ENCODE measurements around the gene TMSB15B. TPM values are rescaled to one million over a fixed set of nuclear protein-coding genes. Genes with fewer than 3 reads are reported as not detected.

TMSB15B gene
- polyA plus RNA-seq, 1 of the 3 experiments (the other 2 are of a cell fraction): 13.1 TPM

DNA sequence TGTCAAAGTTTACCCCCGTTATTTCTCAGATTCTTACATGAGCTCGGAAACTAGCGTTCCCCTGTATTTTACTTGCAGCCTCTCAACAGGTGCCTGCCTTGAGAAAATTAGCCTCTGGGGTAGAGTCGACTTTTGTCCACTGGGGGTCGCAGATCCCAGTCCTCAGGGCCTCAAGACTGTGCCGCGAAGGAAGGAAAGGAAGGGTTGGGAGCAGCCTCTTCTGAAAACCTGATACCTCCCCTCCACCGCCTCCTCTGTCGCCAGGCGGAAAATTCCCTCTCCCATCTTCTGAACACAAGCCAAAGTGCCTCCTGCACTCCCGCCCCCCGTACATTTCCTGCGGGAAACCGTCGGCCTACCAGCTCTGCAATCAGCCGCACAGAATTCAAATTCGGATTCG lies 44.4 kb upstream of the TMSB15B start:
- Histone ChIP-seq H3K36me3 (replicated peaks in 1 of 2; ENCODE audit: control insufficient read depth in 1 of 2, insufficient read depth in 2 of 2, low read length in 1 of 2) (no peaks in the 10 kb centered on the region), H3K79me2 (ENCODE audit: insufficient read depth) (no peaks in the 10 kb centered on the region), H3K27me3 (ENCODE audit: insufficient read depth) (no peaks in the 10 kb centered on the region), H3K27ac (ENCODE audit: low read depth in 2 of 2, low read length in 1 of 2) (peak overlapping the region; percentile 72 to 83), H3K9me3 (no peaks in the 10 kb centered on the region), H4K20me1 (ENCODE audit: insufficient read depth) (no peaks in the 10 kb centered on the region), H3F3A (replicated peaks; ENCODE audit: insufficient read depth) (peaks cover 2% of the 10 kb centered on the region), H2AFZ (ENCODE audit: low read depth) (peak overlapping the region; percentile 59; the same call in 1 of the 2 replicates), H3K9me2 (no peaks in the 10 kb centered on the region), H3K4me2 (peak overlapping the region; percentile 95), H3K4me1 (ENCODE audit: control insufficient read depth in 1 of 2, insufficient read depth in 2 of 2, low read depth in 1 of 2, low read length in 1 of 2) (peaks cover 0 to 7% of the 10 kb centered on the region in 2 experiments; a peak in 1 of 4 replicates), H3K9ac (peak overlapping the region; percentile 76; the same call in 1 of the 2 replicates), H3K4me3 (ENCODE audit: low read depth in 2 of 2, low read length in 1 of 2) (peak overlapping the region; percentile 62 to 72)
- CTCF ChIA-PET: interaction anchor here (0.6 to 2.4 kb wide), 6 partner anchors 10 to 218 kb away, joined by 3 to 9 read pairs (median 4); partner anchors contain the start of gene ZCCHC18
- POLR2A ChIA-PET: no interaction called here
- WGBS (ENCODE audit: low lambda C conversion rate): 10% methylated on average over 17 of the region's 18 CpGs
- DNase-seq: peak; percentile 70
- TF ChIP-seq TCF12 (IDR thresholded peaks at IDR 0.05) (no peak), FOXM1 (IDR thresholded peaks at IDR 0.05; ENCODE audit: low read depth) (no peak), RXRA (IDR thresholded peaks at IDR 0.05; ENCODE audit: borderline replicate concordance, low read depth) (no peak), CHD2 (IDR thresholded peaks at IDR 0.05; ENCODE audit: low read length, partially characterized antibody) (no peak), RAD21 (IDR thresholded peaks at IDR 0.05; ENCODE audit: low read length) (peak; percentile 37), NFIC (IDR thresholded peaks at IDR 0.05; ENCODE audit: borderline replicate concordance) (peak; percentile 30; the same call in 1 of the 2 replicates), SMC3 (IDR thresholded peaks at IDR 0.05; ENCODE audit: low read depth, low read length) (peak; percentile 33), FOXJ3 (CRISPR knock-in tag; IDR thresholded peaks at IDR 0.05) (no peak), GATA2 (CRISPR knock-in tag; IDR thresholded peaks at IDR 0.05) (no peak), MXI1 (IDR thresholded peaks at IDR 0.05; ENCODE audit: low read depth, low read length) (no peak), TAF1 (IDR thresholded peaks at IDR 0.05; ENCODE audit: borderline replicate concordance, low read depth, low read length) (no peak), TEAD4 (IDR thresholded peaks at IDR 0.05; ENCODE audit: borderline replicate concordance, insufficient read depth) (no peak)
- TF ChIP-seq, protein P1, sequence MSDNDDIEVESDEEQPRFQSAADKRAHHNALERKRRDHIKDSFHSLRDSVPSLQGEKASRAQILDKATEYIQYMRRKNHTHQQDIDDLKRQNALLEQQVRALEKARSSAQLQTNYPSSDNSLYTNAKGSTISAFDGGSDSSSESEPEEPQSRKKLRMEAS (IDR thresholded peaks at IDR 0.05; ENCODE audit: low read depth): 0 out of 2 replicates have a peak, but pooled peaks have one; percentile 32
- TF ChIP-seq, protein P2, sequence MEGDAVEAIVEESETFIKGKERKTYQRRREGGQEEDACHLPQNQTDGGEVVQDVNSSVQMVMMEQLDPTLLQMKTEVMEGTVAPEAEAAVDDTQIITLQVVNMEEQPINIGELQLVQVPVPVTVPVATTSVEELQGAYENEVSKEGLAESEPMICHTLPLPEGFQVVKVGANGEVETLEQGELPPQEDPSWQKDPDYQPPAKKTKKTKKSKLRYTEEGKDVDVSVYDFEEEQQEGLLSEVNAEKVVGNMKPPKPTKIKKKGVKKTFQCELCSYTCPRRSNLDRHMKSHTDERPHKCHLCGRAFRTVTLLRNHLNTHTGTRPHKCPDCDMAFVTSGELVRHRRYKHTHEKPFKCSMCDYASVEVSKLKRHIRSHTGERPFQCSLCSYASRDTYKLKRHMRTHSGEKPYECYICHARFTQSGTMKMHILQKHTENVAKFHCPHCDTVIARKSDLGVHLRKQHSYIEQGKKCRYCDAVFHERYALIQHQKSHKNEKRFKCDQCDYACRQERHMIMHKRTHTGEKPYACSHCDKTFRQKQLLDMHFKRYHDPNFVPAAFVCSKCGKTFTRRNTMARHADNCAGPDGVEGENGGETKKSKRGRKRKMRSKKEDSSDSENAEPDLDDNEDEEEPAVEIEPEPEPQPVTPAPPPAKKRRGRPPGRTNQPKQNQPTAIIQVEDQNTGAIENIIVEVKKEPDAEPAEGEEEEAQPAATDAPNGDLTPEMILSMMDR (IDR thresholded peaks at IDR 0.05): peak; percentile 63
- TF ChIP-seq, protein P3, sequence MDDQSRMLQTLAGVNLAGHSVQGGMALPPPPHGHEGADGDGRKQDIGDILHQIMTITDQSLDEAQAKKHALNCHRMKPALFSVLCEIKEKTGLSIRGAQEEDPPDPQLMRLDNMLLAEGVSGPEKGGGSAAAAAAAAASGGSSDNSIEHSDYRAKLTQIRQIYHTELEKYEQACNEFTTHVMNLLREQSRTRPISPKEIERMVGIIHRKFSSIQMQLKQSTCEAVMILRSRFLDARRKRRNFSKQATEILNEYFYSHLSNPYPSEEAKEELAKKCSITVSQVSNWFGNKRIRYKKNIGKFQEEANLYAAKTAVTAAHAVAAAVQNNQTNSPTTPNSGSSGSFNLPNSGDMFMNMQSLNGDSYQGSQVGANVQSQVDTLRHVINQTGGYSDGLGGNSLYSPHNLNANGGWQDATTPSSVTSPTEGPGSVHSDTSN (IDR thresholded peaks at IDR 0.05): no peak

Data from SK-N-SH (cell line).